ENCODE measurements around the gene TLR2. TPM values are rescaled to one million over a fixed set of nuclear protein-coding genes. Genes with fewer than 3 reads are reported as not detected.

The TLR2 gene
- total and polyA plus RNA-seq, 2 of the 4 experiments (the other 2 are of a cell fraction) = under 0.01 to 0.03 TPM

GRCh38 chr4:153655928-153656327 lies 28.2 kb upstream of the TLR2 start:
- Histone ChIP-seq H2BK120ac (ENCODE audit: low read depth, low read length) (no peak overlapping the region), H3K18ac (ENCODE audit: low read depth, low read length) (no peak overlapping the region), H3K27ac (ENCODE audit: insufficient read depth, low read length) (no peak overlapping the region), H3K4ac (ENCODE audit: low read depth, low read length) (no peak overlapping the region), H2AK9ac (replicated peaks; ENCODE audit: low read depth, low read length, poor library complexity) (no peak overlapping the region), H3K14ac (replicated peaks; ENCODE audit: low read depth, low read length) (no peak overlapping the region), H4K20me1 (ENCODE audit: insufficient read depth, low read length) (no peaks in the 10 kb centered on the region), H3K27me3 (ENCODE audit: control insufficient read depth, insufficient read depth, low read length) (peaks cover 12% of the 10 kb centered on the region), H2BK5ac (ENCODE audit: low read depth, low read length, poor library complexity, severe bottlenecking) (no peak overlapping the region), H3K4me2 (ENCODE audit: low read depth, low read length) (no peak overlapping the region), H4K5ac (ENCODE audit: low read depth, low read length) (no peak overlapping the region), H3K9me3 (ENCODE audit: control insufficient read depth, insufficient read depth, low read length) (no peaks in the 10 kb centered on the region), H2BK15ac (ENCODE audit: low read depth, low read length) (no peak overlapping the region), H3K4me3 (ENCODE audit: insufficient read depth, low read depth, low read length) (no peak overlapping the region), H2AK5ac (ENCODE audit: low read depth, low read length) (no peak overlapping the region), H2AFZ (replicated peaks; ENCODE audit: low read length, poor library complexity) (no peak overlapping the region), H3K9ac (ENCODE audit: low read depth, low read length) (no peak overlapping the region), H3K4me1 (ENCODE audit: control insufficient read depth, insufficient read depth, low read length) (no peaks in the 10 kb centered on the region), H3K23ac (ENCODE audit: low read depth, low read length) (no peak overlapping the region), H4K8ac (ENCODE audit: low read depth in 2 of 2, low read length in 2 of 2) (no peak overlapping the region), H3K56ac (ENCODE audit: extremely low read depth, insufficient read depth, low read length) (no peak overlapping the region), H3K9me1 (ENCODE audit: insufficient read depth, low read length) (peaks cover 4% of the 10 kb centered on the region; the same call in 1 of the 2 replicates), H2BK20ac (ENCODE audit: low read depth, low read length) (no peak overlapping the region), H3K79me1 (ENCODE audit: low read depth in 1 of 2, low read length in 2 of 2) (no peaks in the 10 kb centered on the region), H3K36me3 (ENCODE audit: control insufficient read depth, insufficient read depth, low read length) (no peaks in the 10 kb centered on the region), H4K91ac (ENCODE audit: insufficient read depth, low read depth, low read length) (no peak overlapping the region)
- ChIA-PET POLR2A (ENCODE audit: unreplicated experiment) (no interaction called here), CTCF (no interaction called here)
- dilution Hi-C loops (cut with HindIII; ENCODE audit: low sequenced_read_pairs, unreplicated experiment) (no loop called here), in situ Hi-C loops (cut with MboI; ENCODE audit: low sequenced_read_pairs) (no loop called here), intact Hi-C loops (cut with micrococcal nuclease) (no loop called here)
- no peak for TF ChIP-seq BHLHE40 (IDR thresholded peaks at IDR 0.05; ENCODE audit: low read depth, low read length)
- no peak for TF ChIP-seq MAFK (IDR thresholded peaks at IDR 0.05; ENCODE audit: low read depth, low read length)
- TF ChIP-seq USF2 (IDR thresholded peaks at IDR 0.05; ENCODE audit: low read depth, low read length) = no peak
- TF ChIP-seq NFE2L2 (IDR thresholded peaks at IDR 0.05; ENCODE audit: low read depth, low read length) = no peak
- no peak for TF ChIP-seq MAZ (IDR thresholded peaks at IDR 0.05; ENCODE audit: borderline replicate concordance, low read depth, low read length)
- TF ChIP-seq CHD1 (IDR thresholded peaks at IDR 0.05; ENCODE audit: low read depth, low read length) = no peak
- no peak for TF ChIP-seq CEBPB (IDR thresholded peaks at IDR 0.05; ENCODE audit: low read depth, low read length)
- no peak for TF ChIP-seq ELK1 (IDR thresholded peaks at IDR 0.05; ENCODE audit: borderline replicate concordance, low read depth, low read length)
- TF ChIP-seq FOS (IDR thresholded peaks at IDR 0.05; ENCODE audit: low read depth, low read length) = no peak
- TF ChIP-seq POLR2A (IDR thresholded peaks at IDR 0.05; ENCODE audit: low read depth, low read length) = no peak
- TF ChIP-seq SMC3 (IDR thresholded peaks at IDR 0.05; ENCODE audit: low read depth, low read length) = no peak
- no peak for TF ChIP-seq CTCF (conservative IDR thresholded peaks at IDR 0.05; ENCODE audit: low read depth, low read length)
- TF ChIP-seq RCOR1 (IDR thresholded peaks at IDR 0.05; ENCODE audit: insufficient replicate concordance, low read length) = no peak
- no peak for TF ChIP-seq MXI1 (IDR thresholded peaks at IDR 0.05; ENCODE audit: borderline replicate concordance, low read depth, low read length)
- TF ChIP-seq RAD21 (IDR thresholded peaks at IDR 0.05; ENCODE audit: low read length) = no peak
- no peak for TF ChIP-seq RFX5 (IDR thresholded peaks at IDR 0.05; ENCODE audit: low read depth, low read length)
- DNase-seq (no peak), ATAC-seq (ENCODE audit: low read depth) (no peak)
- no CpG with 5 or more reads among the region's 4 CpGs for WGBS, 2 experiments (ENCODE audit: extremely low coverage in 2 of 2, insufficient read length in 1 of 2)
- no TSS peak for BruUV-seq (replicated peaks)

Data from IMR-90 (cell line).